ENCODE measurements around the gene MEGF11. TPM values are rescaled to one million over a fixed set of nuclear protein-coding genes. Genes with fewer than 3 reads are reported as not detected.

MEGF11 gene
- total RNA-seq, 4 donors from 2014 or later: not detected

- DNase-seq: no peak
- TF ChIP-seq POLR2A (IDR thresholded peaks at IDR 0.05) (no peak), CTCF (IDR thresholded peaks at IDR 0.05) (no peak)
- no peak overlapping the region for H3K27ac ChIP-seq
- no peaks in the 10 kb centered on the region for H3K9me3 ChIP-seq
- no peaks in the 10 kb centered on the region for H3K27me3 ChIP-seq
- H3K4me1 ChIP-seq: no peaks in the 10 kb centered on the region
- H3K4me3 ChIP-seq: no peak overlapping the region
- intact Hi-C loops (cut with DNase I): no loop called here
- WGBS, 2 donors: 74 to 75% methylated on average over 11 of the region's 11 CpGs
- H3K36me3 ChIP-seq: no peaks in the 10 kb centered on the region
Observed at GRCh38 chr15:66139591-66140207, 113.9 kb downstream of the MEGF11 start.

GRCh38 chr15:66138892-66139590 lies 114.5 kb downstream of the MEGF11 start:
- H3K27me3 ChIP-seq: no peaks in the 10 kb centered on the region
- intact Hi-C loops (cut with DNase I): no loop called here

GRCh38 chr15:66138096-66138783 lies 115.3 kb downstream of the MEGF11 start:
- intact Hi-C loops (cut with DNase I): no loop called here
- WGBS, 2 donors: 61 to 65% methylated on average over 9 of the region's 10 CpGs

More at GRCh38 chr15:66138892-66139590, 114.5 kb downstream of the MEGF11 start:
- 52 to 54% methylated on average over 3 of the region's 3 CpGs for WGBS, 2 donors
- Histone ChIP-seq H3K27ac (no peak overlapping the region), H3K9me3 (no peaks in the 10 kb centered on the region), H3K4me3 (no peak overlapping the region), H3K36me3 (no peaks in the 10 kb centered on the region), H3K4me1 (no peaks in the 10 kb centered on the region)
- DNase-seq: no peak
- TF ChIP-seq POLR2A (IDR thresholded peaks at IDR 0.05) (no peak), CTCF (IDR thresholded peaks at IDR 0.05) (no peak)

DNA sequence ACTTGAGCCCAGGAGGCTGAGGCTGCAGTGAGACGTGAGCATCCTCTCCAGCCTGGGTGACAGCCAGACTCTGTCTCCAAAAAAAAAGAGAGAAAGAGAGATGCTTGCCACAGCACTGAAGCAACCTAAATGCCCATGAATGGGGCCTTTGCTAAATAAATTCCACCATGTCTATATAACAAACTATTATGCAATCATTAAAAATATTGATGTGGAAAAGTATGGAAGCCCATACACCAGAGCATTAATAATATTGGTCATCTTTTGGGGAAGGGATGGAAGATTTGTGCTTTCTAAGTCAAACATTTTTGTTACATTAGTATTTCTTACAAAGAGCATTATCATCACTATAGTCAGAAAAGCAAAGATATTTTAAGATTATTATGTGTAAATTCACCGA lies 116.6 kb downstream of the MEGF11 start:
- intact Hi-C loops (cut with DNase I): no loop called here
- Histone ChIP-seq H3K4me3 (no peak overlapping the region), H3K36me3 (no peaks in the 10 kb centered on the region), H3K27ac (no peak overlapping the region), H3K9me3 (no peaks in the 10 kb centered on the region), H3K27me3 (no peaks in the 10 kb centered on the region), H3K4me1 (no peaks in the 10 kb centered on the region)
- WGBS, 2 donors: 67 to 84% methylated on average over 2 of the region's 2 CpGs
- TF ChIP-seq POLR2A (IDR thresholded peaks at IDR 0.05) (no peak), CTCF (IDR thresholded peaks at IDR 0.05) (no peak)
- no peak for DNase-seq

More at GRCh38 chr15:66138096-66138783, 115.3 kb downstream of the MEGF11 start:
- Histone ChIP-seq H3K27ac (no peak overlapping the region), H3K9me3 (no peaks in the 10 kb centered on the region), H3K27me3 (no peaks in the 10 kb centered on the region), H3K4me3 (no peak overlapping the region), H3K4me1 (no peaks in the 10 kb centered on the region), H3K36me3 (no peaks in the 10 kb centered on the region)
- DNase-seq: no peak
- TF ChIP-seq CTCF (IDR thresholded peaks at IDR 0.05): no peak
- TF ChIP-seq POLR2A (IDR thresholded peaks at IDR 0.05): no peak

DNA sequence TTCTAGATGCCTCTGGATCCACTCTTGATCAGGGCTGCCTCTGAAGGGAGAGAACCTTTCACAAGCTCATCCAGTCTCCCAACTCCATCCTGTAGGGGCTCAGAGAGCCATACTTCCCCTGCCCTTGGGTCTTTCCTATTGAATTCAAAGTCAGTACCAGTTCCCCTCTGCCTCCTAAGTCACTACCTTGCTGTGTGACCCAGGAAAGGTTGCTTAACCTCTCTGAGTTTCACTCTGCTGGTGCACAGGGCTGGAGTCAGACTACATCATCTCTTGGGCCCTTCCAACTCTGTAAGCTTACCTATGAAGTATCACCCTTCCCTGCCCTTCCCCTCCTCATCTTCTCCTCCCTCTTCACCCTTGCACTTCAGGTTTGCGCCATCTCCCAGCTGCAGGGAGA lies 117.9 kb downstream of the MEGF11 start:
- Histone ChIP-seq H3K36me3 (no peaks in the 10 kb centered on the region), H3K27ac (no peak overlapping the region), H3K27me3 (no peaks in the 10 kb centered on the region), H3K4me3 (no peak overlapping the region), H3K9me3 (no peaks in the 10 kb centered on the region), H3K4me1 (no peaks in the 10 kb centered on the region)
- intact Hi-C loops (cut with DNase I): no loop called here
- DNase-seq: no peak
- WGBS, 2 donors: 95 to 100% methylated on average over 1 of the region's 1 CpG
- no peak for TF ChIP-seq POLR2A (IDR thresholded peaks at IDR 0.05)
- no peak for TF ChIP-seq CTCF (IDR thresholded peaks at IDR 0.05)
